Activated naive CD4-positive, alpha-beta T cell treated with anti-CD3 and anti-CD28 coated beads, Interleukin-2, amount 50 U/mL, for 16 hours (primary cell): Measurements from ENCODE around the gene SCT.

Experiments
- DNase-seq: peaks from one replicate; pipeline ENCODE4 v3.0.0-alpha.2; 2020

SCT gene

GRCh38 chr11:643366-643765 is 16.4 kb upstream of the SCT start:
- no peak for DNase-seq

DNA sequence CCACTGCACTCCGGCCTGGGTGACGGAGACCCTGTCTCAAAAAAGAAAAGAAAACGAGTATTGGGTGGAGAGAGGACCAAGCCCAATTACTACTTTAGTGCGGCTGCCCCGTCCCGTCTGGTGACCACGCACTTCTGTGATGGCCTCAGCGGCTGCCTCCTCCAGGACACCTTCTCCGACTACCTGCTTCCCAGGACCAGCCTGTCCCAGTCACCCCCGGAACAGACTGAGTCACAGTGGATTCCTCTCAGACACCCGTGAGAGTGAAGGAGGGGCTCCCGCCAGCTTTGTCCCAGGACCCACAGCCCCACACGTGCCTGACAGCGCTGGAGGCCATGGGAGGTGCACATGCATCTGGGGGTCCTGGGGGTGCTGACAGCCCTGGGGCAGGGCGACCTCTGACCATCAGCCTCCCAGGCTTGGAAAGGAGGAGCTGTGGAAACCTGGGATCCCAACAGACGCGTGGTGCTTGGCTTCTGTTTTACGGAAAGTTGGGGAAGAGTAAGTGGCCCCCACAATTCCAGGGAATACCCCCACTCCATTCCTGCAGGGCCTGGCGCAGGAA is 14.9 kb upstream of the SCT start:
- DNase-seq, result no peak

GRCh38 chr11:640021-640706 is 13.2 kb upstream of the SCT start:
- peak; percentile 23 for DNase-seq

GRCh38 chr11:639332-639955 is 12.5 kb upstream of the SCT start:
- DNase-seq, result peak; percentile 16

- DNase-seq, result peak; percentile 11
Observed at GRCh38 chr11:638631-639331, 11.8 kb upstream of the SCT start.

DNA sequence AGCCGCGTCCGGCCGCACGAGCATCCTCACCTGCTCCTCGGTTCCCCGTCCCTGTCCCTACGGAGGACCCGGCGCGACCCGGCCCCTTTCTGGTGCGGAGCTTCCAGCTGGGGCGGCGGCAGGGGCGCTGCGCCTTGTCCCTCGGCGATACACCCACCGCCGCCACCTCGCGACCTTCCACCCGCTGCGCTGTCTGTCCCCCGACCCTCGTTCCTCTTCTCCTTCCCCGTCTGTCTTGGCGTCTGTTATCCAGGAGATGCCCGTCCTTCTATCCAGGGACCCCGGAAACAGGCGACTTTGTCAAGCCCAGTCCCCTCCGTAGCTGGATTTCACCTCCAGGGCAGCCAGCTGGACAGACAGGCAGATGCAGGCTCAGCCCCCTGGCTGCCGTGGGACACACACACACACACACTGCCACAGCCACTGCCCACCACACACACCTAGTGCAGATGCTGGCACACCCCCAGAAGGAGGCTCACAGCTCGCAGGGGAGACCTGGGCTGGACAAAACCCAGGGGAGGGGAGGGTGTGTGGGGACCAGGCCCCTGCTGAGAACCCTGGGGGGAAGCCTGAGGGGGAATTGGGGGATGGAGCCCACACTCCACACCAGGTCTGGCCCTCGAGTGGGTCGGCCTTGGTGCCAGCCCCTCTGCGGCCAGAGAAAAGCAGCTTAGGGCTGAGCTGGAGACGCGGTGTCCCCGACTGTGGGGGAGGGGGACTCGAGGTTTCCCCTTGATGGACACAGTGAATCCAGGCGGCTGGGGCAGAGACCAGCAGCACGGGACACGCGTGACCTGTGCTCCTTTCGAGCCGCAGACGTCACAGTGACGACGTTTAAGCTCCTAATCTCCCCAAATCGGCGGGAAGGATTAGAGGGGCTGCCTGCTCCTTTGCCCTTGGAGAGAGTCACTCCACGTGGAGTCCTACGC is 10.9 kb upstream of the SCT start:
- peak; percentile 10 for DNase-seq

- DNase-seq, result peak; percentile 14
Observed at GRCh38 chr11:637333-637592, 10.3 kb upstream of the SCT start.

- DNase-seq, result peak; percentile 13
Observed at GRCh38 chr11:636511-637332, 9.7 kb upstream of the SCT start, which contains the start of gene DRD4. Gene DRD4 (plus strand): TSS chr11:637269. CDS start chr11:637305, 36 bp downstream.

DNA sequence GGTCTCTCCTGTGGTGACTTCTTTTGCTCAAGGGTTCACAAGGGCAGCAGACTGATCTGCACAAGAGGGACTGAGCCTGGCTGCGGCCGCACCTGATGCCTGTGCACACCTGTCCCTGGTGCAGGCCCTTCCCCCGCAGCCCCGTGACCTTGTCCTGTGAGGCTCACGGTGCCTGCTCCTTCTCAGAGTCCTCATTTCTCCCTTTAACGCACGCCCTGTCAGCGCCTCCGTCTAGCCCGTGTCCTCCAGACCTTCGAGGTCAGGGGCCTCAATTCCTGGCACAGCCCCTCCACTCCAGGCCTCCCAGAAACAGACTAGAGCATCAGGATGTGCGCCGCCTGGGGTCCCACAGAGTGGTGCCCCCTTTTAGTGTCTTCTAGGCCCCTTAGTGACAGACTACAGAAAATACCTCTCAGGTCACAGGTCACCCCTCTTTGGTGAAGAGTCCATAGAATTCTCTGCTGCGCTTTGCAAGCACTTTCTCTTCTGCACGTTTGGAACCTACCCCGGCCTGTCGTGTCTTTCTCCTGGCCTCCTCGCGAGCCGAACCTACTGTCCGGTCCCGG is 9.0 kb upstream of the SCT start:
- no peak for DNase-seq

DNA sequence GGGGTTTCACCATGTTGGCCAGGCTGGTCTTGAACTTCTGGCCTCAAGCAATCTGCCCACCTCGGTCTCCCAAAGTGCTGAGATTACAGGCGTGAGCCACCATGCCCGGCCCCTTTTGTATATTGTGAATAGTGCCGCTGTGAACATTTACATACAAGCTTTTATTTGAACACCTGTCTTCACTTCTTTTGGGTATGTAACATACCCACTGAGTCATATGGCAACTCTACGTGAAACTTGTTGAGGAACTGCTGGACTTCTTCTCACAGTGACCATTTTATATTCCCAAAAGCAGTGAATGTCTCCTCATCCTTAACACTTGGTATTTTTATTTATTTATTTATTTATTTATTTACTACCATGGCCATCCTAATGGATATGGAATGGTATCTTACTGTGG is 3.9 kb upstream of the SCT start:
- no peak for DNase-seq

GRCh38 chr11:629237-629583 is 2.2 kb upstream of the SCT start:
- DNase-seq, result no peak

- no peak for DNase-seq
Observed at GRCh38 chr11:628056-628455, 1.1 kb upstream of the SCT start.

GRCh38 chr11:627308-627576 is 261 bp upstream of the SCT start:
- DNase-seq, result no peak

- no peak for DNase-seq
Observed at GRCh38 chr11:625636-626268, 1.2 kb downstream of the SCT start.

DNA sequence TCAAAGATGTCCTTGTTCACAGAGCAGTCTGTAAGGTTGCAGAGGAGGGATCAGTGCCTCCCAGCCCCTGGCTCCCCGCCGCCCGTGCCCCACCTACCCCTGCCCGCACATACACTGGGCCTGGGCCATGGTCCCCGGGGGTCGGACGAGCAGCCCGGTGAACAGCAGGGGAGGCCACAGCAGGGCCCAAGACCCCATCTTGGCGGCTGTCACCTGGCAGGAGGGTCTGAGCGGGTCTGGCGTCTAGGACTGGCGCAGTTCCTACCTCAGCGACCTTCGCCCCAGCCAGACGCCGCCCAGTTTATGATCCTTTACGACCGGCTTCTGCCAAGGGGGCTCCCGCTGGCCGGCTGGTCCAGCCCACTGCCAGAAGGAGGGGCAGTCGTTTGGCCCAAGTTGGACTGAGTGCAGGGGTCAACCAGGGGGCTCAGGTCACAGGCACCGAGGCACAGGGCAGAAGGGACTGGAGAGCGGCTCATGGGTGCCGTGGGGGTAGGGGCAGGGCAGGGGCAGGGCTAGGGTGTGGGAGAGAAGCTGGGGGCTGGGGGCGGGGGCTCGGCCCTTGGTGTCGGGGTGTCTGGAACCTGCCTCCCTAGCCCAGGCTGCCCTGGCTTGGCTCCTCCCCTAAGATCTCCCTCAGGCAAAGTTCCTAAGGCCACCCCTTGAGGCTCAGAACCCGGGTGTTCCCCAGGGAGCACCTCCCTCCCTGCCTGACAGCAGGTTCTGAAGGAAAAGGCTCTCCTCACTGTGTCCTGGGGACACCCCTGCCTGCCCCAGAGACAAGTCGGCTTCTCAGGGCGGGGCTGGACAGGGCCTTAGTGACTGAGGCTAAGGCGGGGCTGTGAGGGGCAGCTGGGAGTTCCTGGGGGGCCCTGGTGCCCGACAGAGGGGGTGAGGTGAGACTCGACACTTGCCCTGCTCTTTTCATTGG is 2.0 kb downstream of the SCT start, which contains the start of gene CDHR5:
Gene CDHR5, minus strand, starts transcription at position 251 of the 931 bp plus-strand sequence. Its CDS starts 53 bp downstream, at position 198.
- DNase-seq, result no peak

GRCh38 chr11:623999-624704 is 2.8 kb downstream of the SCT start:
- no peak for DNase-seq

DNA sequence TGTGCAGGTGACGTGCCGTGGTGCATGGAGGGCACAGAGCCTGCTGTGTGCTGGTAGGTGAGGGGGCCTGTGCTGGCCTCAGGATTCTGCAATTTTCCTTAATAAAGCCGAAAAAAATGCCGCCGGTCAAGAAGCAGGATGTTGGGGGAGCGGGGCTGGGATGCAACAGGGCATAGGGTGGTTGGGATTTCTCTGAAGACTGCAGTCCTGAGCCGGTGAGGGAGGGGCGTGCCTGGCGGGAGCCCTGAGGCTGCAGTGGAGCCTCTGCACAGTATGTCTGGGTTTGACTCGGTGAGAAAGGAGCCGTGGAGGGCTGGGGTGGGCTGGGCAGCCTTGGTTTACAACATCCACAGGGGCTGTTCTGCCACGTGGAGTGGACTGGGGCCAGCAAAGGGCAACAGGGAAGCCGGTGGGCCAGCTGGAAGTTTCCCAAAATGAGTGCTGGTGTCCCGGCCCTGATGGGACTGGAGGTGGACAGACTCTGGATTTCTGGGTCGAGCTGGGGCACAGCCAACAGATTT is 3.6 kb downstream of the SCT start:
- no peak for DNase-seq

- DNase-seq, result no peak
Observed at GRCh38 chr11:621838-622237, 5.1 kb downstream of the SCT start.
